NCI-H2029 (cell line): Measurements from ENCODE around the gene NMRK1.

Experiments
- DNase-seq: peaks from one replicate; lab custom pipeline; 2025; lab: John Stamatoyannopoulos, UW

NMRK1 gene

GRCh38 chr9:75063556-75064305, 24.2 kb downstream of the NMRK1 start:
- no peak for DNase-seq

GRCh38 chr9:75061169-75061568, 26.8 kb downstream of the NMRK1 start:
- no peak for DNase-seq

- no peak for DNase-seq
Observed at GRCh38 chr9:75054368-75055001, 33.5 kb downstream of the NMRK1 start.

- no peak for DNase-seq
Observed at GRCh38 chr9:75053869-75054268, 34.1 kb downstream of the NMRK1 start.

GRCh38 chr9:75051285-75051684, 36.7 kb downstream of the NMRK1 start:
- no peak for DNase-seq

GRCh38 chr9:75047506-75047905, 40.4 kb downstream of the NMRK1 start:
- no peak for DNase-seq

- no peak for DNase-seq
Observed at GRCh38 chr9:75046725-75047345, 41.1 kb downstream of the NMRK1 start.

GRCh38 chr9:75041041-75041440, 46.9 kb downstream of the NMRK1 start:
- DNase-seq = no peak

GRCh38 chr9:75039801-75040200, 48.2 kb downstream of the NMRK1 start:
- no peak for DNase-seq

GRCh38 chr9:75039009-75039408, 48.9 kb downstream of the NMRK1 start:
- DNase-seq = no peak

- DNase-seq = no peak
Observed at GRCh38 chr9:75036793-75037192, 51.2 kb downstream of the NMRK1 start.

- no peak for DNase-seq
Observed at GRCh38 chr9:75033791-75034473, 54.0 kb downstream of the NMRK1 start.

GRCh38 chr9:75027187-75028107, 60.5 kb downstream of the NMRK1 start:
- DNase-seq = no peak

- no peak for DNase-seq
Observed at GRCh38 chr9:75023846-75024245, 64.1 kb downstream of the NMRK1 start.

- DNase-seq = no peak
Observed at GRCh38 chr9:75019654-75020053, 68.3 kb downstream of the NMRK1 start.

GRCh38 chr9:75019022-75019421, 68.9 kb downstream of the NMRK1 start:
- no peak for DNase-seq

GRCh38 chr9:75017378-75017777, 70.6 kb downstream of the NMRK1 start:
- no peak for DNase-seq

GRCh38 chr9:75013735-75014134, 74.2 kb downstream of the NMRK1 start:
- DNase-seq = no peak
